Kidney epithelial cell (primary cell): ENCODE measurements around the gene DDX18. TPM values are rescaled to one million over a fixed set of nuclear protein-coding genes. Genes with fewer than 3 reads are reported as not detected.

Source experiments
- DNase-seq: peaks from one replicate; pipeline ENCODE4 v3.0.0-alpha.2; 2010; ENCODE audit warnings: low read depth
- H3K27me3 ChIP-seq: 2 replicates; pipeline ENCODE4 v1.6.0; 2011; ENCODE audit warnings: low read length; ENCODE audit not compliant: control insufficient read depth, insufficient read depth
- H3K36me3 ChIP-seq: 2 replicates; pipeline ENCODE4 v1.5.1; 2011; ENCODE audit warnings: low read length; ENCODE audit not compliant: control insufficient read depth, insufficient read depth
- H3K4me3 ChIP-seq: 2 replicates; pipeline ENCODE4 v1.5.1; 2011; ENCODE audit warnings: low read depth, mild to moderate bottlenecking, control low read depth, low read length
- CTCF ChIP-seq: IDR thresholded peaks from 2 replicates; pipeline ENCODE4 v1.5.1; 2011; ENCODE audit warnings: mild to moderate bottlenecking, moderate library complexity, low read length, control low read depth, inconsistent platforms; ENCODE audit not compliant: insufficient read depth, poor library complexity, severe bottlenecking
- total RNA-seq: library from RNA; depleted of rRNA; stranded (reverse); fragments of >200 nt; gene quantifications from 2 replicates; pipeline ENCODE4 v1.2.3, GENCODE V29; 2015

The DDX18 gene
- total RNA-seq, 1 donor from 2014 or later: 77.3 TPM

GRCh38 chr2:117858892-117859531 lies 44.5 kb downstream of the DDX18 start:
- DNase-seq: no peak
- TF ChIP-seq CTCF: no peak

GRCh38 chr2:117859532-117859911 lies 45.0 kb downstream of the DDX18 start:
- H3K36me3 ChIP-seq: no peaks in the 10 kb centered on the region
- no peak for DNase-seq
- no peak overlapping the region for H3K4me3 ChIP-seq
- no peak for TF ChIP-seq CTCF
- H3K27me3 ChIP-seq: peaks cover 14% of the 10 kb centered on the region

More at GRCh38 chr2:117858892-117859531, 44.5 kb downstream of the DDX18 start:
- peaks cover 14% of the 10 kb centered on the region for H3K27me3 ChIP-seq
- H3K36me3 ChIP-seq: no peaks in the 10 kb centered on the region
- H3K4me3 ChIP-seq: no peak overlapping the region

GRCh38 chr2:117859924-117860647 lies 45.6 kb downstream of the DDX18 start:
- no peak for DNase-seq
- no peak overlapping the region for H3K4me3 ChIP-seq
- H3K27me3 ChIP-seq: peaks cover 14% of the 10 kb centered on the region
- TF ChIP-seq CTCF: no peak
- no peaks in the 10 kb centered on the region for H3K36me3 ChIP-seq

- TF ChIP-seq CTCF: no peak
- no peaks in the 10 kb centered on the region for H3K36me3 ChIP-seq
- H3K27me3 ChIP-seq: peaks cover 14% of the 10 kb centered on the region
- DNase-seq: no peak
- no peak overlapping the region for H3K4me3 ChIP-seq
Measured at GRCh38 chr2:117862459-117862858, 48.0 kb downstream of the DDX18 start.

GRCh38 chr2:117875786-117876185 lies 61.3 kb downstream of the DDX18 start:
- no peak for TF ChIP-seq CTCF
- no peak for DNase-seq
- Histone ChIP-seq H3K27me3 (no peaks in the 10 kb centered on the region), H3K4me3 (no peak overlapping the region), H3K36me3 (no peaks in the 10 kb centered on the region)
